GM21717 (cell line): Measurements from ENCODE around the gene KCNH5.

Experiments used
- ATAC-seq: cut with Tn5 transposase; IDR thresholded peaks from one replicate; pipeline ENCODE4 v1.9.1; 2021; ENCODE audit warnings: mild to moderate bottlenecking, moderate library complexity; ENCODE audit not compliant: unreplicated experiment

Gene KCNH5

DNA sequence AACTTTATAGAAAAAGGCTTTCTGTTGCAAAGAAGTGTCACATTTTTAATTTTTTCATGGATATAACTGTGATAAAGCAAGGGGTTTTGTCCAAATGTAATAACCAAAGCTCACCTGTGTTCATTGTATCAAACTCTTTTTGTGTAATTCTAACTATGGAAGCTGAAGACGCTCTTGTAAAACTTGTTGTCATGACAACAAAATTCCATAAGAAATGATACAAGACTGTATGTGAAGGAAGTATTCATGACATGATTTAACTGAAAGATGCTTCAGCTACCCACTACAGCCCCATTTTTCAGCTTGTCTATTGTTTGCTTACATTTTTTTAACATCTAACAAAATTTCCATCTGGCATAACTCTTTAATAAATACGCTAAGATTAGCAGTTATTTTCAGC is 360.9 kb downstream of the KCNH5 start:
- ATAC-seq = no peak

DNA sequence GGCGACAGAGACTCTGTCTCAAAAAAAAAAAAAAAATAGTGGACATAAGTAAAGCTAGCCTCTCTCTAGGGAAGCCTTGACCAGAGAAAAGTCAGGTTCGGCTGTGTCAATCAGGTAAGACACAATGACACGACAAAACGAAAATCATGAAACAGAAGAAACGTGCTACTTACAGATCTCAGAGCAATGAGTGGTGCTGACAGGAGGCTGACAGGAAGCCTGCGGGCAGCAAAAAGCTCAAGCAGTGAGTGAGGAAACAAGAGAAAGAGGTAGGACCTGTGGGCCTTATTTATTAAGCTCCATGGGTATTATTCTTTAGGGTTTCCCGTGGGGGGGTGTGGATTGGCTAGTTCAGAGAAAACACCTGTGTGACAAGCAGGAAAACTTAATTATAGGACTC is 363.1 kb downstream of the KCNH5 start:
- no peak for ATAC-seq

DNA sequence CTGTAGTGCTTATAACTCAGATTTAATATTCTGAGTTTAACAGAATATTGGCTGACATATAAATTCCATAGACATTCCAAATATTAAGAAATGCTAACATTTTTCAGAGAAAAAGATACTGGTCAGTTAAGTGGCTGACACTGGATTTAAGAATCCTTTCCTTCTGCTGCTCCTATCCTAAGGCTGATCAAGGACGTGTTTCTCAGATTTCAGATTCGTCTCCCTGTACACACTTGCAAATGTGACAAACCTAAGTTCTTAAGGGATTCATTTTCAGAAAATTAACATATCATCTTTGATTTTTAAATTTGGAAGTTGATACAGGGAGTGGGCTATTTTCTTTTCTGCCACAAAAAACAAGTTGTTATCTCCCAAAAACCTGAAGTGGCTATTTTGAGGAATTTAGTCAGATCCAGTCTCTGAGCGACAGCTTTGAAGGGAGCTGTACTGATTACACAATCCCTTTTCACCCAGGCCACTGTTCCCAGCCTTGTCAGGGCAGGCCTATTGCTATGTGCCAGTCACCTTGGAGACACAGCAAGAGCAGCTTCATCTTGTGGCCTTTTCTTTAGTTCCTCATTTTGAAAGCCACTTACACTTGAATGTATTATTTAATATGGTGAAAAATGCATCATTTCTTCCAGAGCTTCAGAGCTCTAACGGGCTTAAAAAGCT is 370.6 kb downstream of the KCNH5 start:
- ATAC-seq = no peak

DNA sequence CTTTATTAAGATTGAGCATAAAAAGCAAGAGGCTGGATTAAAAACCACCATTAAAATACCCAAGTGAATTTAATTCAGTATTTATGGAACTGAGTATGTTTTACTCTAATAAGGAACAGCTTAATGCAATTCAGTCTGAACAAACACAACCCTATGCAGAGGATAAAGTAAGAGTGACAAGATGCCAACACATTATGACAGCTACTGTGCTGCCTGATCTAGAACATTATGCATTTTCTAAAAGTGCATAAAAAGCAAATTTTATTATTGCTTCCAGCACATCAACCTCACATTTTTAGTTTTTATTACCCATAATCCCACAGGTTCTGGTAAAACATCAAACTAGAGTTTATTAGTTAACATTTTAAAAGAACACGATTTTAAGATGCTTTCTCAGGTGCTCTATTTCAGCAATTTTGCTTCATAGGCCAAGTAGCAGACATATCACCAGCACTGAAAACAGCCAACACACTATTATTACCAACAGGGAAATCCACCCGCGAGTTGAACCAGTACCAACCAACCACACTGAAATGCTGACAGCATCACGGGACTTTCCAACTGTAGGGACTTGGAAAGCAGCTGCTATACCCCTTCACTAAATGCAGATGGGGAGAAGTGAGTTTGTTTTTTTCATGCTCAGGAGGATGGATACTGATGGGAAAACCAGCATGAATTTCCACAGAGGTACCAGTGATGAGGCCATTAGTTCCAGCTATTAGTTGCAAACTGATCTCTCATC is 372.1 kb downstream of the KCNH5 start:
- ATAC-seq = no peak

DNA sequence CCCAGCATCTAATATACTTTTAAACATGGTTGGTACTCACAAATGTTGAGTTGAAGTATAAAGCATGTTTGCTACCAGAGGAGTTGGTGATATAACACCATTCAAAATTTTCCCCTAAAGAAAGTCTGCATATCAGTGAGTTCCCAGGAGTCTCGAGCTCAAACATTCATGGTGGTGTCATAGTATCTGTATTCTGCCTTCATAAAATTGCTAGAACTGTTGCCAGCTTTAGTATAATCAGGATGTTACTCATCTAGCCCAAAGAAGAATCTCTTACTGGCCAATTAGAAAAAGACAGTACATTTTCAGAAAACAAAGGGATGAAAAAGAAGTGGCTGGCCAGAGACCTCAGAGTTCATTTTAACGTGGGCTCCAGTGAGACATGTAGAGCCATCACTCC is 374.7 kb downstream of the KCNH5 start:
- no peak for ATAC-seq

DNA sequence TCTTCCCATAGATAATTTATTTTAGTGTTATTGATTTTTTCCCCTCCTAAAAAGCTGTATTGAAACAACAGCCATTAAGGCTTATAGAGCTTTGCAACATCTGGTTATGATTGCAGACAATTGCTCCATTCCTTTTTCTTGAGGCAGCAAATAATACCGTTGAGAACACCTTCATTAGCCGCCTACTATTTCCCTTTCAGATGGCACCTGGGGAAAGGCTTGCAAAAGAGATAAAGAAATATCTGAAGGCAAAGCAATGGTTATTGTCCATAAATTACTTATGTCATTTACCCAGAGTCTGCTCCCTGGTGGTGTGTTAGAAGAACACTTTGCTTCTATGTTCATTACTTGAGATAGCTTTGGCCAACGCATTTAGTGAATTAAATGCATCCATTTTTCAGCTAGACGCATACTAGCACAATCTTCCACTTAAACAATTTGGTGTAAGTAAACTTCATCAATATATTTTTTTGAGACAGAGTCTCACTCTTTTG is 377.8 kb downstream of the KCNH5 start:
- ATAC-seq = no peak

DNA sequence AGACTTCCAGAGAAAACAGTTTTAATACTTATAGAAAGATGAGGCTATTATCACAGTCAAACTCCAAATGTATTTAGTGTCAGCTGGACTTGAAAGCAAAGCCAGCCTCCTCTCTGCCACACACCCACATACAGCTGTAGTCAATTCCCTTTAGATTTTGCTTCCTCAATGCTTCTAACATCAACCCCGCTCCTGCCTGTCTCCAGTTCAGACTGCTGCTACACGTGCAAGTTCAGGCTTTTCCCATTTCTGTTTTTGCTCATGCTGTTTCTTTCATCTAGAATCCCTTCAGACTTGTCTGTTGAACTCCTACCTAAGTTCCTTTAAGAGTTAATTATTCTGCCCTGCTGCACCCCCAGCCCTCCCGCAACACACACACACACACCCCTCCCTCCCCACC is 380.0 kb downstream of the KCNH5 start:
- no peak for ATAC-seq

DNA sequence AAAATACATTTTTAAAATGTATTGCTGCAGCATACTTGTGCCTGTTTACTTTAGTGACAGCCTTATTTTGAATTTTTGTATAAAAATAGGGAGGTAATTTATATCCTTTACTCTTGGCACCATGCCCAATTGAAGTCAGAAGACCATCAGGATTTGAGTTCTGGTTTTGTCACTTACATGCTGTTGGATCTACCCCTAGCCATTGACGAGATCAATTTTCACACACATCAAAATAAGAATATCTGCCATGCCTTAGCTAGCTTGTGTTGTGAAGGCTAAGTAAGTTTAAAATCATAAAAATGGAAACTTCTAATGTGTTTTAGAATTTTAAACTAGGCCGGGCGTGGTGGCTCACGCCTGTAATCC is 381.8 kb downstream of the KCNH5 start:
- no peak for ATAC-seq

DNA sequence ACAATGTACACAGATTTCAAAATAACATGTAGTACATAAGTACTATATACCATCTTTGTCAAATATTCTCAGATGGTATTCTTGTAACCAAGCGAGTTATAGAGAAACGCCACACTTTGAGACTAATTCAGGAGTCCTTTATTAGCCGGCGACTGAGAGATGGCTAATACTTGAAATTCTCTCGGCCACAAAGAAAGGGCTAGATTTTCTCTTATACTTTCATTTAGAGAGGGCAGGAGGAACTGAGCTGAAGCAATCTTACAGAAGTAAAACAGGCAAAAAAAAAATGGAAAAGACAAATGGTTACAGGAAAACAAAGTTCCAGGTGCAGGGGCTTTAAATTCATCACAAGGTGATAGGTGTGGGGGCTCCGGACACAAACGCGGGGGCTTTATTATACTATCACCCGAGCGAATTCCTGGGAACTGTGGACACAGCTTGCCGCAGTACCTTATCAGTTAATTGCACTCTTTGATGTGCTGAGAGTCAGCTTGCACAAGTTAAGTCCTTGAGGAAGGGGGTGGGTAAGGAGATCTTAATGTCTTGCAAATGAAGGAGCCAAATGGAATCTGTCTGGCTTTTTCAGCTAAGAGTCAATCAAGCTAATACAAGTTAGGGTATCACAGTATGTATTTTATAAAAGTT is 382.3 kb downstream of the KCNH5 start:
- ATAC-seq = no peak

DNA sequence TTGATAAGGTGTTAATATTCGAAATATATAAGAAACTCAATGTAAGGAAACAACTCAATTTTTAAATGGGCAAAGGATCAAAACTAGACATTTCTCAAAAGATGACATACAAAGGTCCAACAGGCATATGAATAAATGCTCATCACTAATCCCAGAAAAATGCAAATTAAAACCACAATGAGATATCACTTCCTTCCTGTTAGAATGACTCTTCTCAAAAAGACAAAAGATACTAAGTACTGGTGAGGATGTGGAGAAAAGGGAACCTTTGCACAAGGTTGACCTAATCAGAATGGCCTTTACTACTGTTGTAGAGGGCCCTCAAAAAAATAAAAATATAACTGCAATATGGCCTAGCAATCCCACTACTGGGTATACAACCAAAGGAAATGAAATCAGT is 383.4 kb downstream of the KCNH5 start:
- no peak for ATAC-seq

DNA sequence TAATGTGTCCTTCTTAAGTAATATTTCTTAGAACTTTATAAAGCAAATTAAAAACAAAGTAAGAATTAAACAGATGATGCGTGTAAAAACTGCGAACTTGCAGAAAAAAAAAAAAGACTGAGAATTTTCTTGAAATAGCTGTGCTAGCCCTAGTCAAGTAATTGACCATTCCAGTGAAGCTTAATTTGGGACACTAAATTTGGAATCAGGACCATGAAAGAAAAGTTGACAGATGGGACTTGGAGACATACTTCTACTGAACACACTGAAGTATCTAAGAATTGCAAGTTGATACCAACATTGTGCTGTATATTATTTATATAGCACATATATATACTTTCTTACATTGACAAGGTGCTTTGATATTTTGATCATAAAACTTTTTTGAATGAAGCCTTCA is 386.6 kb downstream of the KCNH5 start:
- ATAC-seq = no peak

DNA sequence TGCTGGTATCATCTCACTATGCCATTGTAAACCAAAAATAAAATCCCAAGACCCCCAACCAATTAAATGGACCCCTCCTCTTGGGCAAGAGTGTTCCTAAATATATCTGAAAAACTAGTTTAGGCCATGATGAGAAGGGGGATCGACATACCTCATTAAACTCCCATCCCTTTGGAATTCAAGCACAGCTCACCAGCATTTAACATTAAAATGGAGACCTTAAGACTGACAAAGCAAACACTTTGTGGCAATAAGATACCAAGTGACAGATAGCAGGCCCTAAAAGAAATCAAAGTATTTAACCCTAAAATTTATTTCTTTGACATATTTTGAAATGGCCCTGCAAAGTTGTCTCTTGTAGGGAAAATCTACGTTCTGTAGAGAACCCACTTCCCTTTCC is 387.9 kb downstream of the KCNH5 start:
- ATAC-seq = no peak

DNA sequence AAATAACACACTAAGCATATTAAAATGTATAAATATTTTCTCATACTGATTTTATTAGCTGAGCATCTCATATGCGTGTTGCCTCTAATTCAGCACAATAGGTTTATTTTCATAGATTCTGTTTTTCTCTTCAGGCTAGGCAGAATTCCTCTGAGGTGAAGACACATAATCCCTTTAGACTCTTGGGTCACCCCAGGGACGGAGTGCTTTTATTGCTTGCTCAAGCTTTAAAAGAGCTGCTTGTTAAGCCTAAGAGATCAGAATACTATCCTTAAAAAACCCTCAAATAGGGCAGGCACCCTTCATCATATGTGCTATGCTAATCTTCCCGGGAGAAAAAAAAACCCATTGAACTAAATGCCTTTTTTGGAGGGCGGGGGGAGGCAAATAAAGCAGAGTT is 390.1 kb downstream of the KCNH5 start:
- ATAC-seq = no peak

DNA sequence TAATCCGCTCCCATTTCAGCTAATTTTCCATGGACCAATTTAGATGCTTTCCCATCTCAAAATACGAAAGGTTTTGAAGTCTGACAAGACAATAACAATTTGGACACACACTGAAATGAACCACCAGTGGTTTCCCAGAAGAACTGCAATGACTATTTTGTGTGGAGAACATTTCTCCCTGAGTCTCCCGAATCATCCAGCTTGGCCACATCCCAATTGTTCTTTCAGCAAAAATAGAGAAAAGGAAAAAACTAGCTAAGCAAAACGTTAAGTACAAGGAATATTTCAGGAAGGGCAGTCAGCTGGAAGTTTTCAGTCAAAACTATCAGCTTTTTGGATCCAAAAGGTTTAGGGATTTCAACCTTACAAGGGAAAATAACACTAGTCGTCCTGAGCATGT is 390.6 kb downstream of the KCNH5 start:
- ATAC-seq = no peak
